RPMI7951 (cell line): ENCODE results near the gene KRTAP20-2. TPM values are rescaled to one million over a fixed set of nuclear protein-coding genes. Genes with fewer than 3 reads are reported as not detected.

ENCODE experiments used
- DNase-seq: peaks from one replicate; pipeline ENCODE4 v3.0.0-alpha.2; 2012; ENCODE audit warnings: low read depth
- total RNA-seq: library from RNA; depleted of rRNA; stranded (reverse); fragments of >200 nt; shearing (Covaris generic); gene quantifications from 2 replicates; pipeline ENCODE4 v1.2.3, GENCODE V29; 2014; rRNA removed

The KRTAP20-2 gene
- total RNA-seq, 1 experiment from 2014 or later: not detected

GRCh38 chr21:30674312-30674711 lies 39.3 kb downstream of the KRTAP20-2 start:
- peak; percentile 1 for DNase-seq

GRCh38 chr21:30676737-30677136 lies 41.7 kb downstream of the KRTAP20-2 start:
- DNase-seq: peak; percentile 1

GRCh38 chr21:30680586-30680985 lies 45.6 kb downstream of the KRTAP20-2 start:
- DNase-seq: peak; percentile 40

GRCh38 chr21:30684506-30684905 lies 49.5 kb downstream of the KRTAP20-2 start:
- DNase-seq: no peak

Other genes starting within 250 kb of the KRTAP20-2 start
- not detected in 2 replicates for gene KRTAP13-1, start 239.2 kb upstream of the KRTAP20-2 start, total RNA-seq
- not detected in 2 replicates for gene KRTAP13-3, start 209.3 kb upstream of the KRTAP20-2 start, total RNA-seq
- not detected in 2 replicates for gene KRTAP13-4, start 205.0 kb upstream of the KRTAP20-2 start, total RNA-seq
- not detected in 2 replicates for gene KRTAP15-1, start 194.9 kb upstream of the KRTAP20-2 start, total RNA-seq
- gene KRTAP19-1, start 154.8 kb upstream of the KRTAP20-2 start, total RNA-seq: not detected in 2 replicates
- gene KRTAP19-2, start 147.8 kb upstream of the KRTAP20-2 start, total RNA-seq: not detected in 2 replicates
- not detected in 2 replicates for gene KRTAP19-3, start 143.2 kb upstream of the KRTAP20-2 start, total RNA-seq
- gene KRTAP19-4, start 138.0 kb upstream of the KRTAP20-2 start, total RNA-seq: not detected in 2 replicates
- not detected in 2 replicates for gene KRTAP19-5, start 133.1 kb upstream of the KRTAP20-2 start, total RNA-seq
- gene KRTAP19-6, start 93.3 kb upstream of the KRTAP20-2 start, total RNA-seq: not detected in 2 replicates
- gene KRTAP19-7, start 73.9 kb upstream of the KRTAP20-2 start, total RNA-seq: not detected in 2 replicates
- gene KRTAP22-2, start 44.8 kb upstream of the KRTAP20-2 start, total RNA-seq: not detected in 2 replicates
- gene KRTAP6-3, start 42.8 kb upstream of the KRTAP20-2 start, total RNA-seq: not detected in 2 replicates
- not detected in 2 replicates for gene KRTAP6-2, start 36.3 kb upstream of the KRTAP20-2 start, total RNA-seq
- not detected in 2 replicates for gene KRTAP22-1, start 34.1 kb upstream of the KRTAP20-2 start, total RNA-seq
- gene KRTAP6-1, start 21.3 kb upstream of the KRTAP20-2 start, total RNA-seq: not detected in 2 replicates
- not detected in 2 replicates for gene KRTAP20-1, start 18.8 kb upstream of the KRTAP20-2 start, total RNA-seq
- not detected in 2 replicates for gene KRTAP20-4, start 14.6 kb upstream of the KRTAP20-2 start, total RNA-seq
- gene KRTAP20-3, start 7.7 kb downstream of the KRTAP20-2 start, total RNA-seq: not detected in 2 replicates
- gene KRTAP21-3, start 83.6 kb downstream of the KRTAP20-2 start, total RNA-seq: not detected in 2 replicates
- not detected in 2 replicates for gene KRTAP21-2, start 112.1 kb downstream of the KRTAP20-2 start, total RNA-seq
- gene KRTAP21-1, start 120.2 kb downstream of the KRTAP20-2 start, total RNA-seq: not detected in 2 replicates
- gene KRTAP8-1, start 178.1 kb downstream of the KRTAP20-2 start, total RNA-seq: not detected in 2 replicates
- gene KRTAP7-1, start 194.6 kb downstream of the KRTAP20-2 start, total RNA-seq: not detected in 2 replicates
- not detected in 2 replicates for gene KRTAP11-1, start 246.4 kb downstream of the KRTAP20-2 start, total RNA-seq